Immature natural killer cell (primary cell): Measurements from ENCODE around the gene GLCE. TPM values are rescaled to one million over a fixed set of nuclear protein-coding genes. Genes with fewer than 3 reads are reported as not detected.

Experiments
- DNase-seq, 3 donors: peaks; one replicate each; pipeline ENCODE4 v3.0.0; 2022; ENCODE audit warnings: mixed read lengths in 1 of 3
- H3K27ac Mint-ChIP-seq, 6 donors: one replicate each; pipeline ENCODE4 v1.8.0; 2020; ENCODE audit warnings: mixed read lengths in 6 of 6, mild to moderate bottlenecking in 5 of 6, inconsistent platforms in 4 of 6, moderate library complexity in 3 of 6
- H3K27me3 Mint-ChIP-seq, 3 donors: one replicate each; pipeline ENCODE4 v1.8.0; 2020 to 2021; ENCODE audit warnings: low read depth in 3 of 3, mild to moderate bottlenecking in 3 of 3, mixed read lengths in 3 of 3, moderate library complexity in 3 of 3, inconsistent platforms in 1 of 3
- H3K36me3 Mint-ChIP-seq, 3 donors: one replicate each; pipeline ENCODE4 v1.8.0; 2020; ENCODE audit warnings: mixed read lengths in 3 of 3, inconsistent platforms in 2 of 3, mild to moderate bottlenecking in 2 of 3
- H3K4me1 Mint-ChIP-seq, 2 donors: one replicate each; pipeline ENCODE4 v1.8.0; 2020; ENCODE audit warnings: inconsistent platforms in 2 of 2, mild to moderate bottlenecking in 2 of 2, mixed read lengths in 2 of 2, moderate library complexity in 1 of 2
- H3K4me3 Mint-ChIP-seq, 5 donors: one replicate each; pipeline ENCODE4 v1.8.0; 2020; ENCODE audit warnings: mild to moderate bottlenecking in 5 of 5, mixed read lengths in 5 of 5, inconsistent platforms in 3 of 5, moderate library complexity in 3 of 5
- H3K9me3 Mint-ChIP-seq, 6 donors: one replicate each; pipeline ENCODE4 v1.8.0; 2020; ENCODE audit warnings: mild to moderate bottlenecking in 6 of 6, mixed read lengths in 6 of 6, inconsistent platforms in 4 of 6, moderate library complexity in 3 of 6
- polyA plus RNA-seq, 3 donors: library from polyadenylated mRNA; unstranded; fragments of 300-500 nt; fragmentation: Illumina TruSeq; gene quantifications; one replicate each; pipeline ENCODE4 v1.2.3, GENCODE V29; 2021

Gene GLCE
- polyA plus RNA-seq, 3 donors from 2014 or later, result 4.2 TPM; not detected in 1

GRCh38 chr15:69314736-69315135 lies 154.3 kb downstream of the GLCE start:
- Mint-ChIP-seq H3K4me3 (no peak overlapping the region), H3K9me3 (no peaks in the 10 kb centered on the region), H3K4me1 (no peaks in the 10 kb centered on the region), H3K27ac (no peak overlapping the region), H3K27me3 (peaks cover 2 to 17% (median 4%) of the 10 kb centered on the region in 3 donors), H3K36me3 (no peaks in the 10 kb centered on the region)
- no peak for DNase-seq

GRCh38 chr15:69315402-69316110 lies 155.1 kb downstream of the GLCE start:
- Mint-ChIP-seq H3K36me3 (no peaks in the 10 kb centered on the region), H3K9me3 (no peaks in the 10 kb centered on the region), H3K27ac (no peak overlapping the region), H3K27me3 (peaks cover 2 to 16% (median 4%) of the 10 kb centered on the region in 3 donors), H3K4me1 (no peaks in the 10 kb centered on the region), H3K4me3 (no peak overlapping the region)
- DNase-seq, result no peak

GRCh38 chr15:69316291-69316690 lies 155.9 kb downstream of the GLCE start:
- H3K4me3 Mint-ChIP-seq, result no peak overlapping the region
- no peaks in the 10 kb centered on the region for H3K9me3 Mint-ChIP-seq
- no peak for DNase-seq
- peaks cover 0 to 16% (median 4%) of the 10 kb centered on the region in 3 donors for H3K27me3 Mint-ChIP-seq
- no peaks in the 10 kb centered on the region for H3K36me3 Mint-ChIP-seq
- no peaks in the 10 kb centered on the region for H3K4me1 Mint-ChIP-seq
- no peak overlapping the region for H3K27ac Mint-ChIP-seq

GRCh38 chr15:69317392-69317841 lies 157.0 kb downstream of the GLCE start:
- Mint-ChIP-seq H3K9me3 (no peaks in the 10 kb centered on the region), H3K4me3 (no peak overlapping the region), H3K4me1 (no peaks in the 10 kb centered on the region), H3K27me3 (peaks cover 0 to 16% (median 3%) of the 10 kb centered on the region in 3 donors), H3K27ac (no peak overlapping the region), H3K36me3 (no peaks in the 10 kb centered on the region)
- no peak for DNase-seq

GRCh38 chr15:69318033-69318432 lies 157.6 kb downstream of the GLCE start:
- Mint-ChIP-seq H3K4me3 (no peak overlapping the region), H3K27me3 (peaks cover 0 to 13% (median 3%) of the 10 kb centered on the region in 3 donors)
- DNase-seq, result no peak

GRCh38 chr15:69319384-69320375 lies 159.2 kb downstream of the GLCE start:
- H3K27me3 Mint-ChIP-seq, result peaks cover 0 to 10% (median 3%) of the 10 kb centered on the region in 3 donors
- DNase-seq, result no peak
- H3K4me1 Mint-ChIP-seq, result no peaks in the 10 kb centered on the region
- H3K36me3 Mint-ChIP-seq, result no peaks in the 10 kb centered on the region
- no peak overlapping the region for H3K4me3 Mint-ChIP-seq
- H3K9me3 Mint-ChIP-seq, result no peaks in the 10 kb centered on the region
- H3K27ac Mint-ChIP-seq, result no peak overlapping the region

More at GRCh38 chr15:69318033-69318432, 157.6 kb downstream of the GLCE start:
- Mint-ChIP-seq H3K36me3 (no peaks in the 10 kb centered on the region), H3K4me1 (no peaks in the 10 kb centered on the region), H3K27ac (no peak overlapping the region), H3K9me3 (no peaks in the 10 kb centered on the region)

- H3K9me3 Mint-ChIP-seq, result no peaks in the 10 kb centered on the region
- no peak for DNase-seq
- no peaks in the 10 kb centered on the region for H3K4me1 Mint-ChIP-seq
- no peak overlapping the region for H3K27ac Mint-ChIP-seq
- no peak overlapping the region for H3K4me3 Mint-ChIP-seq
- H3K36me3 Mint-ChIP-seq, result no peaks in the 10 kb centered on the region
- peaks cover 1 to 10% (median 2%) of the 10 kb centered on the region in 3 donors for H3K27me3 Mint-ChIP-seq
Observed at GRCh38 chr15:69320977-69321554, 160.6 kb downstream of the GLCE start.

Other genes with a start within 250 kb of the GLCE start
- gene SPESP1, start 230.1 kb upstream of the GLCE start, polyA plus RNA-seq, result 1 to 10 TPM in 1 of 3 donors, under 1 TPM in 2; 0.62 to 1.9 (median 0.77) TPM
- gene NOX5, start 145.9 kb upstream of the GLCE start, polyA plus RNA-seq, result 1 to 10 TPM in 1 of 3 donors, not detected in 2; 1.1 TPM
- gene PAQR5, start 138.3 kb downstream of the GLCE start, polyA plus RNA-seq, result not detected